ENCODE results near the gene GDPGP1. TPM values are rescaled to one million over a fixed set of nuclear protein-coding genes. Genes with fewer than 3 reads are reported as not detected.
"Not testable (repeated sequence)": the region's sequence is repeated elsewhere in the genome, so short reads cannot be mapped to it uniquely, and the experiment has no call there.

Gene GDPGP1, protein sequence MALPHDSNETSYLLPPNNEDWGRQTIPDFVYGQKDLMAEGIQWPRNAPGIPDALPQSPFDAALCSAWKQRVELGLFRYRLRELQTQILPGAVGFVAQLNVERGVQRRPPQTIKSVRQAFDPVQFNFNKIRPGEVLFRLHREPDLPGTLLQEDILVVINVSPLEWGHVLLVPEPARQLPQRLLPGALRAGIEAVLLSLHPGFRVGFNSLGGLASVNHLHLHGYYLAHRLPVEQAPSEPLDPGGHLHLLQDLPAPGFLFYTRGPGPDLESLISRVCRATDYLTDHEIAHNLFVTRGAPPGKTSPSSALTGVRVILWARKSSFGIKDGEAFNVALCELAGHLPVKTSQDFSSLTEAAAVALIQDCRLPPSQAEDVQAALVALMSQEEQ
- total RNA-seq, result 3.7 TPM

DNA sequence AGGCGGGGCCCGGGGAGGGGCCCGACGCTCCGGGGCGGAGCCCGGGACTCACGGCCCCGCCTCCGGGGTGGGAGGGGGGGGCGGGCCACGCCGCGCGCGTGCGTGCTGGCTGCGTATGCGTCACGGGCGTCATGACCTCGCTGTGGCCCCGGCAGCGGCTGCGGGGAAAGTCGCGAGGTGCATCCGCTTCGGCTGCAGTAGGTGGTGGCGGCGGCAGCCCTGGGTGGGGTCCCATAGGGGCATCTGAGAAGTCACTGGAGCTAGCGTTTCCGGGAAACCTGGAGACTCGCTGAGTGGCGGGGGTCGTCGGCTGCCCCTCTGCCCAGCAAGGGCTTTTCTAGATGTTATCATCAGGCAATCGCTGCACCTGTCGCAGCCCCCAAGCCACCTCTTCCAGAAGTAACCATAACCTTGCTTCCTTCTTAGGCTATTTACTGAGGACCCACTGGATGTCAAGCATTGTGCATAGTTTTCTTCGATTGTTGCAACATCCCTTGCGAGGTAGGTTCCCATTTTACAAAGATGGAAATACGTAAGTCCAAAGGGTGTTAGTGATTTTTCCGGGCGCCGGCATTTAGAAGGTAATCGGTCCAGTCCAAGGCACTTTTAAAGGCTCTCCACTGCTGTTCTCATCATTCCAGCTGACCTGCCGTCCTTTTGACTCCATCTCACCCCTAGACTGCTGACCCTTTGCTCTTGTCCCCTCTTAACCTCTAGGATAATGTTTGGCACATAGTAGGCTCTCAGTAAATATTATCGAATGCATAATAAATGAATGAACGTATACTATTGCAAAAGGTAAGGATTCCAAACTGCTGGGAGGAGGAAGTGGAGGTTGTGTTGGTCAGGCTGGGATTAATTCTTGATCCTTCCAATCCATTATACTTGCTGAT is at the start of gene GDPGP1:
Gene GDPGP1, plus strand, starts transcription at position 114 of the 893 bp plus-strand sequence. CDS start 6,700 bp downstream, outside the sequence.
- no peaks in the 10 kb centered on the region for H3K27me3 ChIP-seq (ENCODE audit: insufficient read depth, low read length)
- peaks cover 47% of the 10 kb centered on the region for H3K4me1 ChIP-seq (ENCODE audit: insufficient read depth, low read length)
- H3K4me3 ChIP-seq (ENCODE audit: low read length), result peak within 1 kb of the TSS; percentile 78
- no peaks in the 10 kb centered on the region for H3K9me3 ChIP-seq (ENCODE audit: low read depth, low read length)

- Histone ChIP-seq H3K4me1 (ENCODE audit: insufficient read depth, low read length) (peaks cover 52% of the 10 kb centered on the region), H3K4me3 (ENCODE audit: low read length) (peak overlapping the region; percentile 60), H3K9me3 (ENCODE audit: low read depth, low read length) (no peaks in the 10 kb centered on the region), H3K27me3 (ENCODE audit: insufficient read depth, low read length) (no peaks in the 10 kb centered on the region)
These were observed 49.0 kb upstream of the GDPGP1 start for GRCh38 chr15:90184786-90185704.

DNA sequence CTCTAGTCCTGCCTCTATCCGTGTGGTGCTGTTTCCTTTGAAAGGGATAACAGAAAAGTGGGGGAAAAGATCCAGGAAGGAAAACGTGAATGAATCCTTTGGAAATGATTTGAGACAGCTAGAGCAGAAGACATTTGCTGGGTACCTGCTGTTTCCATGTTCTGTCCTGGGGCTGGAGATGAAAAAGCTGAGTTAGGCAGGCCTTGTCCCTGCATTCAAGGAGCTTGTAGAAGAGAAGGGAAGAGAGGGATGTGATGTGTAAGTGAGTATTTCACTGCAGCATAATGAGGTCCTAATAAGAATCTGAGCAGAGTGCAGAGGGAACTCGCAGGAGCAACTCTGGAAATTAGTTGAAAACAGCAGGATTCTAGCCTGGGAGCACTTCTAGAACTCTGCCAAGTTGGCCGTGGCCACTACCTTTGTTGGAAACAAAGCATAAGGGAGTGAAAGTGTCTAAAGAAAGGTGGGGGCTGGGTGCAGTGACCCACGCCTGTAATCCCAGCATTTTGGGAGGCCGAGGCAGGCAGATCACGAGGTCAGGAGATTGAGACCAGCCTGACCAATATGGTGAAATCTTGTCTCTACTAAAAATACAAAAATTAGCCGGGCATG is 46.6 kb upstream of the GDPGP1 start:
- H3K4me3 ChIP-seq (ENCODE audit: low read length), result no peak overlapping the region

DNA sequence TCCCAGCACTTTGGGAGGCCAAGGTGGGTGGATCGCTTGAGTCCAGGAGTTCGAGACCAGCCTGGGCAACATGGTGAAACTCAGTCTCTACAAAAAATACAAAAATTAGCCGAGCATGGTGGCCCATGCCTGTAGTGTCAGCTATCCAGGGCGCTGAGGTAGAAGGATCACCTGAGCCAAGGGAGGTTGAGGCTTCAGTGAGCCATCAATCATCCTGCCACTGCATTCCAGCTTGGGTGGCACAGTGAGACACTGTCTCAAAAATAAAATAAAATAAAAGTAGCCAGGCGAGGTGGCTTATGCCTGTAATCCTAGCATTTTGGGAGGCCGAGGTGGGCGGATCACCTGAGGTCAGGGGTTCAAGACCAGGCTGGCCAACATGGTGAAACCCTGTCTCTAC is 45.9 kb upstream of the GDPGP1 start:
- H3K4me1 ChIP-seq (ENCODE audit: insufficient read depth, low read length), result peaks cover 82% of the 10 kb centered on the region
- H3K9me3 ChIP-seq (ENCODE audit: low read depth, low read length); H3K4me3 ChIP-seq (ENCODE audit: low read length); H3K27me3 ChIP-seq (ENCODE audit: insufficient read depth, low read length): not testable (repeated sequence)

More for the DNA sequence above, 46.6 kb upstream of the GDPGP1 start:
- Histone ChIP-seq H3K9me3 (ENCODE audit: low read depth, low read length) (no peaks in the 10 kb centered on the region), H3K27me3 (ENCODE audit: insufficient read depth, low read length) (no peaks in the 10 kb centered on the region), H3K4me1 (ENCODE audit: insufficient read depth, low read length) (peaks cover 75% of the 10 kb centered on the region)

DNA sequence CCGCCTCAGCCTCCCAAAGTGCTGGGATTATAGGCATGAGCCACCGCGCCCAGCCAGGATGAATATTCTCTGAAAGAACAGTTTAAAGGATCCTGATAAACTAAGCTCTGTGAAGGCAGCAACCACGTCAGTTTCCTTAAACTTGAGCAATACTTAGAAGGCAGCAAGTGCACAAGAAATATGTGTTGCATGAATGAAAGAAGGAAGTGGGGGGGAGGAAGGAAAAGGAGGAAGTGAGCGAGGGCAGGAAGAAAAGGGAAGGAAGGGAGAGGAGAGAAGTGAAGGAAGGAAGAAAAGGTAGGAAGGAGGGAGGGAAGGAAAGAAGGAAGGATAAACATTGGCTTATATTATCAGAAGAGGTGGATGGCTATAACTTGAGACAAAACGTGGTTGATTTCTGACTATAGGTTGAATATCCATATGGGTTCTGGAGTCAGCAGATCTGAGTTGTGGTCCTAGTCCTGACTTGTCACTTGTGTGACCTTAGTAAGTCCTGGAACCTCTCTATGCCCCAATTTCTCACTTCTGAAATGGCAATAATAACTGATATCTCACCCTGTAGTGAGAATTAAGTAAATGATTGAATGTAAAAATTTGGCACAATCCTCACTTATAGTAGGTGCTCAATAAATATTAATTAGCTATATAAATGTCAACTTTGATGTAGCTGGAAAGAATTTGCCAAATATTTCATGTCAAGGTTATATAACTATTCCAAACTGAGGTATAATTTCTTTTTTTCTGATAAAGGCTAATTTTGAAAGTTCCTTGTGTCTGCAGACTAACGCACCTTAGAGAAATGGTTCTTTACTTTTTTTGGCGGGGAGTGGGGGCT is 44.9 kb upstream of the GDPGP1 start:
- Histone ChIP-seq H3K9me3 (ENCODE audit: low read depth, low read length) (no peaks in the 10 kb centered on the region), H3K27me3 (ENCODE audit: insufficient read depth, low read length) (no peaks in the 10 kb centered on the region), H3K4me3 (ENCODE audit: low read length) (no peak overlapping the region), H3K4me1 (ENCODE audit: insufficient read depth, low read length) (peaks cover 92% of the 10 kb centered on the region)

DNA sequence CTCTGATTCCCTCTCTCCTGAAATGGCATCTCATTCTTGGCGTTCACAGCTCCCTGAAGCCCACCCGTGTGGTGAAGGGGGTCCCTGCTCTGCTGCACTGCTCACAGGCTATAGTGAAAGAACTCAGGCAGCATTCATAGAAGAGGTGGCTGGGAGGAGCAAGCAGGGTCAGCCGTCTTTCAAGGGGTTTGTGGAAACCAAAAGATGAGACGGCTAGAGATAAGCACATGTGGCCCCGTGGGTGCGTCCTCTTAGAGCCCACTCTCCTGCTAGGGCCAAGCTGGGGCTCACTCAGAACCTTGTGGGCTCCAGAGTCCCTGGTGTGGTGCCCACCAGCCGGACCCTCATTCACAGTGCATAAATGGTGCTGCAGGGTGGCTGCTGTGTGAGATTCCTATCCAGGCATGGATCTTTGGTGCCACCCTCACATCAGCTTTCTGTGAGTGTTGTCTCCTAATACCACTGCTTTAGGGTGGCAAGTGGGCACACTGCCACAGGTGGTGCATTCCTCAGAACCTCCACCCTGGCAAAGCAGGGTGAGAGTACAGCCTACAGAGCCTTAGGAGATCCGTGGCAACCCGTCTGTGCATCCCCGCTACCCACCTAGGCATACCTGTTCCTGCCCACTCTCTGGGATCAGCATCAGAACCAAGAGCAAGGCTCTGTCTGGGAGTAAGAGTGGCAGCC is 44.1 kb upstream of the GDPGP1 start:
- Histone ChIP-seq H3K4me3 (ENCODE audit: low read length) (no peak overlapping the region), H3K27me3 (ENCODE audit: insufficient read depth, low read length) (no peaks in the 10 kb centered on the region), H3K4me1 (ENCODE audit: insufficient read depth, low read length) (peaks cover 86% of the 10 kb centered on the region), H3K9me3 (ENCODE audit: low read depth, low read length) (no peaks in the 10 kb centered on the region)

DNA sequence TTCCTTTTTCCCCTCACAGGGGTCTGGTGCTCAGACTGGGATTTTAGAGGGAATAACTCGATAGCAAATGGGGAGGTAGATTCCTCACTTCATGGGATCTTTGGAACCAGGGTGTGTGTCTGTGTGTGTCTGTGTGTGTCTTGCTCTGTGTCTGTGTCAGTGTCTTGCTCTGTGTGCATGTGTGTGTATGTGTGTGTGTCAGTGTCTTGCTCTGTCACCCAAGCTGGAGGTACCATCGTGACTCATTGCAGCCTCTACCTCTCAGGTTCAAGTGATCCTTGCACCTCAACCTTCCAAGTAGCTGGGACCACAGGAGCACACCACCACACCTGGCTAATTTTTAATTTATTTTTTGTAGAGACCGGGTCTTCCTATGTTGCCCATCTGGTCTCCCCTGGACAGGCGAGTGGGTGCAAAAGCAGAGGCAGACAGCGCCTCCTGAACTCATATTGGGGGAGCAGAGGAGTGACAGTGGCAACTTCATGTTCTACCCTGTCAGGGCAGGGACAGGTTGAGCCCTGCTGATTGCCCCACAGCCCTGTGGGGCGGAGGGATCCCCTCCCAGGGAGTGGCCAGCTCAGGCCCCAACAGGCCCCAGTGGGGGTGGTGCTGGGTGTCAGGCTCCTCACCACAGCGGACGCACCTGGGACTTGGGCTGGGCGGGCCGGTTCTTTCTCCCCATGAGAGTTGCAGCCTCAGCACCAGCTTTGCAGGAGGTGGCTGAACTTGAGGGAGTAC is 43.2 kb upstream of the GDPGP1 start:
- Histone ChIP-seq H3K9me3 (ENCODE audit: low read depth, low read length) (no peaks in the 10 kb centered on the region), H3K27me3 (ENCODE audit: insufficient read depth, low read length) (no peaks in the 10 kb centered on the region), H3K4me3 (ENCODE audit: low read length) (no peak overlapping the region), H3K4me1 (ENCODE audit: insufficient read depth, low read length) (peaks cover 84% of the 10 kb centered on the region)

GRCh38 chr15:90191344-90191687 is 42.7 kb upstream of the GDPGP1 start:
- Histone ChIP-seq H3K27me3 (ENCODE audit: insufficient read depth, low read length) (no peaks in the 10 kb centered on the region), H3K4me3 (ENCODE audit: low read length) (no peak overlapping the region), H3K9me3 (ENCODE audit: low read depth, low read length) (no peaks in the 10 kb centered on the region), H3K4me1 (ENCODE audit: insufficient read depth, low read length) (peaks cover 79% of the 10 kb centered on the region)

- no peaks in the 10 kb centered on the region for H3K27me3 ChIP-seq (ENCODE audit: insufficient read depth, low read length)
- H3K4me3 ChIP-seq (ENCODE audit: low read length), result no peak overlapping the region
- no peaks in the 10 kb centered on the region for H3K9me3 ChIP-seq (ENCODE audit: low read depth, low read length)
- H3K4me1 ChIP-seq (ENCODE audit: insufficient read depth, low read length), result peaks cover 74% of the 10 kb centered on the region
These were observed 42.1 kb upstream of the GDPGP1 start for GRCh38 chr15:90191794-90192509.

DNA sequence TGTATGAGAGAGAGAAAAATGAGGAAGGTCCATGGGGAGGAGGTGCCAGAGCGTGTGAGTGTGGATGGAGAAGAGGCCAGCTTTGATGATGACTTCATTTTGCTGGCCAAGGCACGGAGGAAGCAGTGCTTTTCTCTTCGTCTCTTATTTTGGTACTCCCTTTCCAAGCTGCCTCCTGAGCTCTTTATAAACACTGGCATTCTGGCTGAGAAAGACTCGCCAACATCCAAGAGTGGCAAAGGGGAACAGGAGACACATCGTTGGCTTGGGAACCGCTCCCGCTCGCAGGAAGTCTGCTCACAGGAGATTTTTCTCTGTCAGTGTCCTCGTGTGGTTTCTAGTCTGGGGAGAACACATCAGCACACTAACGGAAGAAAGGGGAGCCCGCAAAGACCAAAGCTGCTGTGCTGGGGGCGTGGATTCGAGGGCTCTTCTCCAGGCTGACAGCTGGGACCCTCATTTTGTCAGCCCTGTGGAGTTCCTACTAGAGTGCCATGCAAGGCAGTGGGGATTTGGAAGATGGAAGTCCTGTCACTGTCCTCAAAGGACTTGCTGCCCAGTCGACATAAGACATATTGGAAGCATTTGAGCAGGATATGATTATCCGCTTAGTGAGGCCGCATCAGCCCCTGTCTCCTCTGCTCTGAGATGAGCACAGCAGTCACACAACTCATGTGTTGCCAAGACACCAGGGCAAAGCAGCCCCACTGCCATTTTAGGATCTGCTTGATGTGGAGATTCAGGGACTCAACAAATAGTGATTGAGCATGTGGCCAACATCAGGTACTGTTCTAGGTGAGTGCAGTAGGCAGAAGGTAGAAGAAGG is 40.8 kb upstream of the GDPGP1 start:
- peaks cover 63% of the 10 kb centered on the region for H3K4me1 ChIP-seq (ENCODE audit: insufficient read depth, low read length)
- H3K4me3 ChIP-seq (ENCODE audit: low read length), result no peak overlapping the region
- H3K27me3 ChIP-seq (ENCODE audit: insufficient read depth, low read length), result no peaks in the 10 kb centered on the region
- no peaks in the 10 kb centered on the region for H3K9me3 ChIP-seq (ENCODE audit: low read depth, low read length)

GRCh38 chr15:90194655-90195054 is 39.4 kb upstream of the GDPGP1 start:
- Histone ChIP-seq H3K4me1 (ENCODE audit: insufficient read depth, low read length) (peaks cover 48% of the 10 kb centered on the region), H3K9me3 (ENCODE audit: low read depth, low read length) (no peaks in the 10 kb centered on the region), H3K4me3 (ENCODE audit: low read length) (no peak overlapping the region), H3K27me3 (ENCODE audit: insufficient read depth, low read length) (no peaks in the 10 kb centered on the region)
